Stimulated activated CD8-positive, alpha-beta memory T cell treated with anti-CD3 and anti-CD28 coated beads, Interleukin-15, amount 100 ng/mL, for 48 hours (primary cell): ENCODE data around the gene UBXN6.

ENCODE experiments used
- DNase-seq, 2 donors: peaks; one replicate each; pipeline ENCODE4 v3.0.0-alpha.2; 2020; ENCODE audit warnings: low read depth in 2 of 2

Gene UBXN6

GRCh38 chr19:4442819-4443146 is 14.8 kb downstream of the UBXN6 start:
- no peak for DNase-seq

- DNase-seq = no peak
Measured at GRCh38 chr19:4441994-4442818, 15.4 kb downstream of the UBXN6 start.

GRCh38 chr19:4439243-4439642 is 18.4 kb downstream of the UBXN6 start:
- no peak for DNase-seq

GRCh38 chr19:4437103-4437502 is 20.5 kb downstream of the UBXN6 start:
- no peak for DNase-seq

- no peak for DNase-seq
Measured at GRCh38 chr19:4436231-4436630, 21.4 kb downstream of the UBXN6 start.

- DNase-seq = no peak
Measured at GRCh38 chr19:4434391-4434790, 23.2 kb downstream of the UBXN6 start.

GRCh38 chr19:4432918-4433506 is 24.6 kb downstream of the UBXN6 start:
- DNase-seq = no peak

- DNase-seq = no peak
Measured at GRCh38 chr19:4431808-4432674, 25.6 kb downstream of the UBXN6 start.

- DNase-seq = no peak
Measured at GRCh38 chr19:4431296-4431695, 26.3 kb downstream of the UBXN6 start.

GRCh38 chr19:4430760-4431159 is 26.8 kb downstream of the UBXN6 start:
- DNase-seq = no peak

- DNase-seq = no peak
Measured at GRCh38 chr19:4429771-4430171, 27.8 kb downstream of the UBXN6 start.

- no peak for DNase-seq
Measured at GRCh38 chr19:4429256-4429655, 28.3 kb downstream of the UBXN6 start.

- no peak for DNase-seq
Measured at GRCh38 chr19:4428326-4428975, 29.1 kb downstream of the UBXN6 start.

- no peak for DNase-seq
Measured at GRCh38 chr19:4425537-4425936, 32.1 kb downstream of the UBXN6 start.

GRCh38 chr19:4423416-4424126 is 34.0 kb downstream of the UBXN6 start:
- no peak for DNase-seq

- DNase-seq = no peak
Measured at GRCh38 chr19:4416268-4416667, 41.3 kb downstream of the UBXN6 start.

GRCh38 chr19:4415352-4415751 is 42.2 kb downstream of the UBXN6 start:
- DNase-seq = no peak

- DNase-seq = no peak
Measured at GRCh38 chr19:4414800-4415321, 42.7 kb downstream of the UBXN6 start.

GRCh38 chr19:4414144-4414799 is 43.3 kb downstream of the UBXN6 start:
- no peak for DNase-seq

GRCh38 chr19:4413588-4413987 is 44.0 kb downstream of the UBXN6 start:
- no peak for DNase-seq
